Fibroblast of peridontal ligament (primary cell): ENCODE results near the gene ZNF564.
"Not testable (repeated sequence)": the region's sequence is repeated elsewhere in the genome, so short reads cannot be mapped to it uniquely, and the experiment has no call there.

ENCODE experiments used
- DNase-seq: peaks from one replicate; pipeline ENCODE4 v3.0.0-alpha.2; 2010; ENCODE audit errors: extremely low read depth

ZNF564 gene

GRCh38 chr19:12551060-12551832 lies at the start of gene ZNF564:
ZNF564 (minus strand) TSS chr19:12551482; CDS start chr19:12551332, 150 bp downstream.
- DNase-seq, result peak; percentile 97

- no peak for DNase-seq
These were observed 46.3 kb upstream of the ZNF564 start for GRCh38 chr19:12597594-12597993.

- DNase-seq, result no peak
These were observed 45.8 kb upstream of the ZNF564 start for GRCh38 chr19:12596927-12597548.

GRCh38 chr19:12596485-12596884 lies 45.2 kb upstream of the ZNF564 start:
- DNase-seq, result no peak

- no peak for DNase-seq
These were observed 29.8 kb upstream of the ZNF564 start for GRCh38 chr19:12581100-12581499.

GRCh38 chr19:12580180-12580694 lies 29.0 kb upstream of the ZNF564 start:
- peak; percentile 29 for DNase-seq

- no peak for DNase-seq
These were observed 27.4 kb upstream of the ZNF564 start for GRCh38 chr19:12578641-12579040.

GRCh38 chr19:12574036-12574435 lies 22.8 kb upstream of the ZNF564 start:
- no peak for DNase-seq

GRCh38 chr19:12567951-12568350 lies 16.7 kb upstream of the ZNF564 start:
- DNase-seq, result peak; percentile 34

GRCh38 chr19:12566380-12566779 lies 15.1 kb upstream of the ZNF564 start:
- not testable (repeated sequence) for DNase-seq

- peak; percentile 93 for DNase-seq
These were observed 12.9 kb upstream of the ZNF564 start for GRCh38 chr19:12564016-12564664.

- DNase-seq, result no peak
These were observed 4.2 kb upstream of the ZNF564 start for GRCh38 chr19:12555456-12555930.

GRCh38 chr19:12546903-12547302 lies 4.4 kb downstream of the ZNF564 start:
- DNase-seq, result no peak

- DNase-seq, result no peak
These were observed 5.2 kb downstream of the ZNF564 start for GRCh38 chr19:12546068-12546467.

GRCh38 chr19:12545267-12545666 lies 6.0 kb downstream of the ZNF564 start:
- no peak for DNase-seq

- peak; percentile 20 for DNase-seq
These were observed 6.8 kb downstream of the ZNF564 start for GRCh38 chr19:12544401-12544876.

- DNase-seq, result no peak
These were observed 7.4 kb downstream of the ZNF564 start for GRCh38 chr19:12543855-12544254.

GRCh38 chr19:12527034-12527836 lies 24.0 kb downstream of the ZNF564 start:
- DNase-seq, result peak; percentile 44

- no peak for DNase-seq
These were observed 24.7 kb downstream of the ZNF564 start for GRCh38 chr19:12526542-12526941.

GRCh38 chr19:12521996-12522395 lies 29.3 kb downstream of the ZNF564 start:
- no peak for DNase-seq

- no peak for DNase-seq
These were observed 37.7 kb downstream of the ZNF564 start for GRCh38 chr19:12513531-12514061.
